Activated T-helper 9 cell treated with anti-CD3 and anti-CD28 coated beads, Interleukin-2, amount 50 U/mL, for 16 hours (primary cell): ENCODE results near the gene FPGT.
"Not testable (repeated sequence)": the region's sequence is repeated elsewhere in the genome, so short reads cannot be mapped to it uniquely, and the experiment has no call there.

Experiments
- DNase-seq: peaks from one replicate; pipeline ENCODE4 v3.0.0-alpha.2; 2020; ENCODE audit warnings: low read depth

The FPGT gene

GRCh38 chr1:74197657-74198552 lies at the start of gene FPGT, which contains the start of gene LRRIQ3:
FPGT (plus strand) TSS chr1:74198242; CDS start chr1:74198279, 37 bp downstream.
LRRIQ3 (minus strand) TSS chr1:74198176; CDS start chr1:74183684, 14,492 bp downstream.
- peak; percentile 92 for DNase-seq

DNA sequence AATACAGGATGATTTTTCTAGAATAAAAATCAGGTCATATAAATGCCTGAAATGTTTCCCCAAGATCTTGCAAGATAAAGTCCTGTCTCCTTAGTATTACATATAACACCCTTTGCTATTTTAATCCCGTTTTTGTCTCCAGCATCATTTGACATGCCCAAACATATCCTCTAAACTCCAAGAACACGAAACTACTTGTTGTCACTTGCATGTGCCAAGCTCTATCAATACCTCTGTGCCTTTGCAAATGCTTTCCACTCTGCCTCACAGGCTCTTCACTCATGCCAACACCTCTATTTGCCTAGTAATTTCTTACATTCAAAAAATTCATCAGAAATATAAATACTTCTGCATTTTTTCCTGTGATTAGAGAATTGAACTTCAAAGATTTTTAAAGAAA lies 38.0 kb upstream of the FPGT start:
- no peak for DNase-seq

- no peak for DNase-seq
Observed at GRCh38 chr1:74161497-74161896, 36.5 kb upstream of the FPGT start.

GRCh38 chr1:74162333-74162732 lies 35.7 kb upstream of the FPGT start:
- DNase-seq = no peak

DNA sequence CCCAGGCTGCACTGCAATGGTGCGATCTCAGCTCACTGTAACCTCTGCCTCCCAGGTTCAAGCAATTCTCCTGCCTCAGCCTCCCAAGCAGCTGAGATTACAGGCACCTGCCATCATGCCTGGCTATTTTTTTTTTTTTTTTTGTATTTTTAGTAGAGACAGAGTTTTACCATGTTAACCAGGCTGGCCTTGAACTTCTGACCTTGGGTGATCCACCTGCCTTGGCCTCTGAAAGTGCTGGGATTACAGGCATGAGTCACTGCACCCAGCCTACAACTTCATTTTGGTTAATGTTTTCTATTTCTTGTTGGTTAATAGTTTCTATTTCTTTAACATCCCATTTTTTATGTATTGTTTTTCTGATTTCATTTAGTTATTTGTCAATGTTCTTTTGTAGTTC lies 23.6 kb upstream of the FPGT start:
- DNase-seq = not testable (repeated sequence)

DNA sequence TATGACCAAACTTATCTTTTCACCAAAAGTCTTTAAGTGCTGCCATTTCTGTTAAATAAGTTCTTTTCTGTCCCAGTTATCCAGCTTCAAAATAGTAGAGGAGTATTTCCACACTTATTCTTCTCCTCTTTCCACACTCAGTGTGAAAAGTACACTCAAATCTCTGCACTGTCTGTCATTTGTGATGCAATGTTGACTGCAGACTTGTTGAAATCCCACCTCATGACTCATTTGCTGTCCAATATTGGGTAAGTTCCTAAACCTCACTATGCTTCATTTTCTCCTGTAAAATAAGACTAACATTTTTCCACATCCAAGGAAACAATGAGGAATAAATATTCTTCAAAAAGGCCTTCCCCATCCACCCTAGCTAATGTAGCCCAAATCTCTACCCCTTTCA lies 17.6 kb upstream of the FPGT start:
- no peak for DNase-seq

DNA sequence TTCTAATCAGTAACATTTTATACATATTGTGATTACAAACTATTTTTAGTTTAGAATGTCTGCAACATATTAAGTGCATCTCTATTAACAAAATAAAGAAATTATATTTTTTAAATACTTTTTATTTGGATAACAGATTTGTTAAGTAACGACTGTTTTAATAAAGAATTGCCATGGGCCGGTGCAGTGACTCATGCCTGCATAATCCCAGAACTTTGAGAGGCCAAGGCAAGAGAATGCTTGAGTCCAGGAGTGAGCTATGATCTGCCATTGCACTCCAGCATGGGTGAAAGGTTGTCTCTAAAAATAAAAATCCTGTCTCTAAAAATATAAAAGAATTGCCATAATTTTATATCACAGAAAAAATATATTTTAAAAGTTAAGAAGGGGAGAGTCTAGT lies 4.1 kb upstream of the FPGT start:
- no peak for DNase-seq

GRCh38 chr1:74195339-74195738 lies 2.7 kb upstream of the FPGT start:
- DNase-seq = no peak

- no peak for DNase-seq
Observed at GRCh38 chr1:74197255-74197654, 787 bp upstream of the FPGT start.

GRCh38 chr1:74199504-74199903 lies 1.5 kb downstream of the FPGT start:
- DNase-seq = no peak

DNA sequence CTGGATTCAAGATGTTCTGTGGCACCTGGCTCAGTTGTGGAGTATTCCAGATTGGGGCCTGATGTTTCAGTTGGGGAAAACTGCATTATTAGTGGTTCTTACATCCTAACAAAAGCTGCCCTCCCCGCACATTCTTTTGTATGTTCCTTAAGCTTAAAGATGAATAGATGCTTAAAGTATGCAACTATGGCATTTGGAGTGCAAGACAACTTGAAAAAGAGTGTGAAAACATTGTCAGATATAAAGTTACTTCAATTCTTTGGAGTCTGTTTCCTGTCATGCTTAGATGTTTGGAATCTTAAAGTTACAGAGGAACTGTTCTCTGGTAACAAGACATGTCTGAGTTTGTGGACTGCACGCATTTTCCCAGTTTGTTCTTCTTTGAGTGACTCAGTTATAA lies 7.2 kb downstream of the FPGT start:
- DNase-seq = no peak

DNA sequence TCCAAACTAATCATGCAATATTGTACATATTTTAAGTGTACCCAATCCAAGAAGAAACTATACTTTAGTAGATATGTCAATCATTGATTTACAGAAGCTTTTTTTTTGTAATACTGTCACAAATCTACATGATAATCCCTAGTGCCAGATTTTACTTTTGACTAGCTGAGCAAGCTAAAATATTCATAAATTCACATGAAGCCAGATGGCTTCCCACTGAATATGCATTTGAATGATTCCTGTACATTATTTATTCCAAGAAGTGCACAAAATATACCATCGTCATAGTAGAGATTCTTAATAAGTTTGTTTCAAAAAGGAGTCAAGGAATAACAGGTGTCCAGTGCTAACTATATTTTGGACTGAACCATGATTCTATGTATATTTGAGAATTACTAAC lies 17.2 kb downstream of the FPGT start:
- no peak for DNase-seq

DNA sequence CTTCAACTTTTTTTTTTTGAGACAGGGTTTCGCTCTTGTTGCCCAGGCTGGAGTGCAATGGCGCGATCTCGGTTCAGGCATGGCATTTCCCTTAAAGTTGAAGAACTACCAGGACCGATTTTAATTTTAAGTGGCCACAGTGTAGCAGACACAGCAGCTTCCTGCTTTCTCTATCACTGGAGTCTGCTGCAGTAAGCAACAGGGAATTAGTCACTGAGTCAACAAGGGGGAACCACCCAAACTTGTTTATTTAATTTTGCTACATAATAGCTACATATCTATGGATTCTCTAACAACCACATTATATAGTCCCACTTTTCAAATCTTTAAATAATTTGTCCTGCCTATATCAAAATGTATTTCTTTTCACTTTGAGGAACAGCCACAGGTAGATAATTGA lies 24.7 kb downstream of the FPGT start:
- no peak for DNase-seq

DNA sequence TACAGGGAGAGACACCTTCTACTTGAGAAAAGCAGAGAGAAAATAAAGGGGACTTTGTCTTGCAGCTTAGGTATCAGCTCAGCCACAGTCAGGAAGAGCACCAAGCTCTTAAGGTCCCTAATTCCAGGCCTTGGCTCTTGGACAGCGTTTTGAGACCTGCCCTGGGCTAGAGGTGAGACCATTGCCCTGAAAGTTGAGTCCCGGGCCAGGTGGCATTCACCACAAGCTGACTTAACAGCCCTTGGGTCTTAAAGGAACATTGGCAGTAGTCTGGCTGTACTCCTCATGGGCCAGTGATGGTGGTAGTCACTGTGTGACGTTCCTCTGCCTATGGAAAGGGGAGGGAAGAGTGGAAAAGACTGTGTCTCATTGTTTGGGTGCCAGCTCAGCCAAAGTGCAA lies 25.4 kb downstream of the FPGT start:
- DNase-seq = no peak

GRCh38 chr1:74235153-74235552 lies 37.1 kb downstream of the FPGT start, which contains the start of gene TNNI3K:
TNNI3K (plus strand) TSS chr1:74235387; CDS start chr1:74235452, 65 bp downstream.
- no peak for DNase-seq

GRCh38 chr1:74236440-74236839 lies 38.4 kb downstream of the FPGT start:
- no peak for DNase-seq

- DNase-seq = no peak
Observed at GRCh38 chr1:74237035-74237434, 39.0 kb downstream of the FPGT start.

DNA sequence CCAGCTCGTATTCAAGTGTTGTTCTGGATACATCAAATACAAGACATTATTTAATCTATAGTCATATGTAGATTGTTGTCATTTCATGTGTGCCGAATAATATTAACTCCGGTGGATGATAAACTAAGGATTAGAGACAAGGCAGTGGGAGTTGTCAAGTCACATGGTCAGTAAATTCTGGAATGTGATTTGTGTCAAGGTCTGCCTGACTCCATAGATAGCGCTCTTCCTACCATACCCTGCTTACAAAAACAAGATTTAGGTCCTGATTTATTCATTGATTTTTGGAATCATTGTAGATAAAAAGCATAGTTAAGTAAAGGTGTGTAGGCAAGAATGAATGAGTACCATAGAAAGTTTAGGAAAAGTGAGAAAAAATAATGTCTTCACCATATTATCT lies 39.7 kb downstream of the FPGT start:
- DNase-seq = no peak

GRCh38 chr1:74245168-74245772 lies 47.2 kb downstream of the FPGT start:
- no peak for DNase-seq

- DNase-seq = no peak
Observed at GRCh38 chr1:74246315-74246714, 48.3 kb downstream of the FPGT start.

DNA sequence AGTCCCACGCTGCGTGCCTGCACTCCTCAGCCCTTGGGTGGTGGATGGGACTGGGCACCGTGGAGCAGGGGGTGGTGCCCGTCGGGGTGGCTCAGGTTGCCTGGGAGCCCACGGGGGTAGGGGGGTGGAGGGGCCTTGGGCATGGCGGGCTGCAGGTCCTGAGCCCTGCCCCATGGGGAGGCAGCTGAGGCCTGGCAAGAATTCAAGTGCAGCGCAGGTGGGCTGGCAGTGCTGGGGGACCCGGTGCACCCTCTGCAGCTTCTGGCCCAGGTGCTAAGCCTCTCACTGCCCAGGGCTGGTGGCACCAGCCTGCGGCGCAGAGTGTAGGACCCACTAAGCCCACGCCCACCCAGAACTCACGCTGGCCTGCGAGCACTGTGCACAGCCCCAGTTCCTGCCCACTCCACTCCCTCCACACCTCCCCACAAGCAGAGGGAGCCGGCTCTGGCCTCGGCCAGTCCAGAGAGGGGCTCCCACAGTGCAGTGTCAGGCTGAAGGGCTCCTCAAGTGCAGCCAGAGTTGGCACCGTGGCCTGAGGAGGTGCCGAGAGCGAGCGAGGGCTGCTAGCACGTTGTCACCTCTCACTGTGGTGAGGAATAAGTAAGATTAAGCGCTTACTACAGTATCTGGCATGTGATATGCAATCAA lies 50.0 kb downstream of the FPGT start:
- no peak for DNase-seq

GRCh38 chr1:74253243-74253824 lies 55.3 kb downstream of the FPGT start:
- not testable (repeated sequence) for DNase-seq
